GM19023 (cell line): ENCODE data around the gene NCMAP.
A peak's percentile ranks its signal among the peaks of the same experiment; 100 is the strongest.

ENCODE experiments used
- ATAC-seq: cut with Tn5 transposase; IDR thresholded peaks from one replicate; pipeline ENCODE4 v1.9.1; 2021; ENCODE audit warnings: mild to moderate bottlenecking, moderate library complexity; ENCODE audit not compliant: unreplicated experiment

The NCMAP gene

GRCh38 chr1:24620678-24621077, 64.8 kb downstream of the NCMAP start:
- ATAC-seq = no peak

- ATAC-seq = no peak
Observed at GRCh38 chr1:24621121-24621520, 65.2 kb downstream of the NCMAP start.

GRCh38 chr1:24622218-24622617, 66.3 kb downstream of the NCMAP start:
- ATAC-seq = no peak

- no peak for ATAC-seq
Observed at GRCh38 chr1:24632832-24633175, 76.9 kb downstream of the NCMAP start.

GRCh38 chr1:24635195-24635843, 79.4 kb downstream of the NCMAP start:
- ATAC-seq = no peak

- ATAC-seq = no peak
Observed at GRCh38 chr1:24636661-24637357, 80.9 kb downstream of the NCMAP start.

GRCh38 chr1:24639094-24639493, 83.2 kb downstream of the NCMAP start:
- ATAC-seq = no peak

GRCh38 chr1:24639881-24640280, 84.0 kb downstream of the NCMAP start:
- ATAC-seq = no peak

GRCh38 chr1:24640288-24640687, 84.4 kb downstream of the NCMAP start:
- no peak for ATAC-seq

GRCh38 chr1:24641646-24642151, 85.8 kb downstream of the NCMAP start:
- no peak for ATAC-seq

GRCh38 chr1:24642481-24643362, 86.8 kb downstream of the NCMAP start, which contains the start of gene SRRM1:
Gene SRRM1, plus strand, starts transcription at chr1:24643302. Its CDS starts 25 bp downstream, at chr1:24643327.
- ATAC-seq = peak; percentile 88

- peak; percentile 18 for ATAC-seq
Observed at GRCh38 chr1:24643363-24644099, 87.6 kb downstream of the NCMAP start.

- no peak for ATAC-seq
Observed at GRCh38 chr1:24644100-24644384, 88.2 kb downstream of the NCMAP start.

- no peak for ATAC-seq
Observed at GRCh38 chr1:24648919-24649318, 93.0 kb downstream of the NCMAP start.

GRCh38 chr1:24652382-24652781, 96.5 kb downstream of the NCMAP start:
- ATAC-seq = no peak

- ATAC-seq = no peak
Observed at GRCh38 chr1:24654010-24654409, 98.1 kb downstream of the NCMAP start.

GRCh38 chr1:24656046-24656445, 100.2 kb downstream of the NCMAP start:
- ATAC-seq = no peak

GRCh38 chr1:24657781-24658180, 101.9 kb downstream of the NCMAP start:
- no peak for ATAC-seq
